Mucosa of descending colon (tissue), 3 donors: Measurements from ENCODE around the gene METTL24. TPM values are rescaled to one million over a fixed set of nuclear protein-coding genes. Genes with fewer than 3 reads are reported as not detected.

ENCODE experiments used
- ATAC-seq: fragments of 200-7000 bp; cut with Tn5 transposase; one replicate; pipeline ENCODE4 v1.9.1; 2020; ENCODE audit warnings: mild to moderate bottlenecking, moderate library complexity
- DNase-seq, 3 donors: peaks; one replicate each; pipeline ENCODE4 v3.0.0-alpha.2; 2020
- H3K36me3 ChIP-seq: fragments of 200-600 bp; one replicate; pipeline ENCODE4 v1.8.0; 2021; ENCODE audit warnings: low read depth, mild to moderate bottlenecking
- H3K4me1 ChIP-seq: fragments of 200-600 bp; one replicate; pipeline ENCODE4 v1.8.0; 2021; ENCODE audit warnings: low read depth, mild to moderate bottlenecking
- H3K4me3 ChIP-seq: fragments of 200-600 bp; one replicate; pipeline ENCODE4 v1.8.0; 2021; ENCODE audit warnings: mild to moderate bottlenecking
- H3K9me3 ChIP-seq: fragments of 200-600 bp; one replicate; pipeline ENCODE4 v1.8.0; 2021; ENCODE audit warnings: mild to moderate bottlenecking
- CTCF ChIP-seq: fragments of 200-600 bp; IDR thresholded peaks from one replicate; pipeline ENCODE4 v1.8.0; 2022; ENCODE audit warnings: antibody characterized with exemption, mild to moderate bottlenecking
- intact Hi-C, 2 donors: fragments of 100-400 bp; cut with DNase I in 1 of 2; cut with micrococcal nuclease in 1 of 2; formaldehyde crosslinking; loops; one replicate each; pipeline versions ENCODE4 v1.11.0 to v1.11.1; 2022; cut with DNase I, micrococcal nuclease
- total RNA-seq, 3 donors: library from RNA; stranded (reverse); fragmentation: NEBNext Ultra II Directional in 2 of 3; extraction: Animal tissue kit (Norgen Biotek cat#: 25700) in 2 of 3; gene quantifications; one replicate each; pipeline versions ENCODE4 v1.2.1 to v1.2.4, GENCODE V29; 2021 to 2023
- donor health status: DM: no; HTN: no; CAD: no; lungs with moderate emphysema.
- donor health status: DM: no; HTN: no; CAD: no.
- donor health status: DM: no; HTN: yes; CAD: no.

The METTL24 gene
- total RNA-seq, 3 donors from 2014 or later = 0.43 to 23.5 (median 1.2) TPM

GRCh38 chr6:110323258-110323657, 34.9 kb downstream of the METTL24 start:
- H3K4me1 ChIP-seq = peaks cover 15% of the 10 kb centered on the region
- no peak for ATAC-seq
- intact Hi-C loops = no loop called here

GRCh38 chr6:110322874-110323242, 35.3 kb downstream of the METTL24 start:
- no peak overlapping the region for H3K4me3 ChIP-seq
- DNase-seq (no peak), ATAC-seq (no peak)
- H3K9me3 ChIP-seq = no peaks in the 10 kb centered on the region
- H3K36me3 ChIP-seq = no peaks in the 10 kb centered on the region
- no peak for TF ChIP-seq CTCF
- H3K4me1 ChIP-seq = peaks cover 15% of the 10 kb centered on the region
- intact Hi-C loops = no loop called here

More at GRCh38 chr6:110323258-110323657, 34.9 kb downstream of the METTL24 start:
- H3K4me3 ChIP-seq = no peak overlapping the region
- no peak for DNase-seq
- H3K36me3 ChIP-seq = no peaks in the 10 kb centered on the region
- TF ChIP-seq CTCF = no peak
- no peaks in the 10 kb centered on the region for H3K9me3 ChIP-seq

- no peak overlapping the region for H3K4me3 ChIP-seq
- no peak for DNase-seq
- H3K9me3 ChIP-seq = no peaks in the 10 kb centered on the region
- no peaks in the 10 kb centered on the region for H3K36me3 ChIP-seq
- peaks cover 15% of the 10 kb centered on the region for H3K4me1 ChIP-seq
- no peak for ATAC-seq
- intact Hi-C loops = no loop called here
- no peak for TF ChIP-seq CTCF
These were observed 35.8 kb downstream of the METTL24 start for GRCh38 chr6:110322151-110322873.

- no peaks in the 10 kb centered on the region for H3K9me3 ChIP-seq
- ATAC-seq = no peak
- no peaks in the 10 kb centered on the region for H3K36me3 ChIP-seq
- TF ChIP-seq CTCF = no peak
- DNase-seq = no peak
- no peak overlapping the region for H3K4me3 ChIP-seq
- peaks cover 10% of the 10 kb centered on the region for H3K4me1 ChIP-seq
- intact Hi-C loops = no loop called here
These were observed 37.8 kb downstream of the METTL24 start for GRCh38 chr6:110320307-110320706.

- no peak overlapping the region for H3K4me3 ChIP-seq
- DNase-seq (no peak), ATAC-seq (no peak)
- no peak for TF ChIP-seq CTCF
- H3K9me3 ChIP-seq = no peaks in the 10 kb centered on the region
- no peaks in the 10 kb centered on the region for H3K36me3 ChIP-seq
- intact Hi-C loops = no loop called here
- H3K4me1 ChIP-seq = peaks cover 5% of the 10 kb centered on the region
These were observed 38.3 kb downstream of the METTL24 start for GRCh38 chr6:110319843-110320242.
